GM23248 (cell line): ENCODE measurements around the gene MAB21L1.

Experiments
- EZH2 ChIP-seq: fragments of 200-600 bp; sonication (generic); IDR thresholded peaks from 2 replicates; pipeline ENCODE4 v1.6.1; 2018; ENCODE audit warnings: antibody characterized with exemption, mild to moderate bottlenecking; ENCODE audit not compliant: insufficient read depth, poor library complexity, severe bottlenecking
- EZH2phosphoT487 ChIP-seq: fragments of 200-600 bp; sonication (generic); IDR thresholded peaks from 2 replicates; pipeline ENCODE4 v1.6.1; 2018; ENCODE audit warnings: antibody characterized with exemption, moderate library complexity, mild to moderate bottlenecking, low read depth; ENCODE audit not compliant: insufficient read depth

- TF ChIP-seq EZH2phosphoT487 (no peak), EZH2 (no peak)
Observed at GRCh38 chr13:35465371-35465770, 11.1 kb downstream of the MAB21L1 start.
